ENCODE results near the gene BCAR1.

GRCh38 chr16:75258807-75259141, 7.3 kb upstream of the BCAR1 start:
- no peak for TF ChIP-seq POLR2A (IDR thresholded peaks at IDR 0.05)
- no peak for TF ChIP-seq CTCF (IDR thresholded peaks at IDR 0.05)
- TF ChIP-seq EP300 (IDR thresholded peaks at IDR 0.05), result no peak

Data from suprapubic skin (tissue), 3 donors.